ENCODE measurements around the gene EVA1C. TPM values are rescaled to one million over a fixed set of nuclear protein-coding genes. Genes with fewer than 3 reads are reported as not detected.

EVA1C gene, protein sequence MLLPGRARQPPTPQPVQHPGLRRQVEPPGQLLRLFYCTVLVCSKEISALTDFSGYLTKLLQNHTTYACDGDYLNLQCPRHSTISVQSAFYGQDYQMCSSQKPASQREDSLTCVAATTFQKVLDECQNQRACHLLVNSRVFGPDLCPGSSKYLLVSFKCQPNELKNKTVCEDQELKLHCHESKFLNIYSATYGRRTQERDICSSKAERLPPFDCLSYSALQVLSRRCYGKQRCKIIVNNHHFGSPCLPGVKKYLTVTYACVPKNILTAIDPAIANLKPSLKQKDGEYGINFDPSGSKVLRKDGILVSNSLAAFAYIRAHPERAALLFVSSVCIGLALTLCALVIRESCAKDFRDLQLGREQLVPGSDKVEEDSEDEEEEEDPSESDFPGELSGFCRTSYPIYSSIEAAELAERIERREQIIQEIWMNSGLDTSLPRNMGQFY
- total RNA-seq, result 5.5 and 7.8 TPM in 2 replicates

DNA sequence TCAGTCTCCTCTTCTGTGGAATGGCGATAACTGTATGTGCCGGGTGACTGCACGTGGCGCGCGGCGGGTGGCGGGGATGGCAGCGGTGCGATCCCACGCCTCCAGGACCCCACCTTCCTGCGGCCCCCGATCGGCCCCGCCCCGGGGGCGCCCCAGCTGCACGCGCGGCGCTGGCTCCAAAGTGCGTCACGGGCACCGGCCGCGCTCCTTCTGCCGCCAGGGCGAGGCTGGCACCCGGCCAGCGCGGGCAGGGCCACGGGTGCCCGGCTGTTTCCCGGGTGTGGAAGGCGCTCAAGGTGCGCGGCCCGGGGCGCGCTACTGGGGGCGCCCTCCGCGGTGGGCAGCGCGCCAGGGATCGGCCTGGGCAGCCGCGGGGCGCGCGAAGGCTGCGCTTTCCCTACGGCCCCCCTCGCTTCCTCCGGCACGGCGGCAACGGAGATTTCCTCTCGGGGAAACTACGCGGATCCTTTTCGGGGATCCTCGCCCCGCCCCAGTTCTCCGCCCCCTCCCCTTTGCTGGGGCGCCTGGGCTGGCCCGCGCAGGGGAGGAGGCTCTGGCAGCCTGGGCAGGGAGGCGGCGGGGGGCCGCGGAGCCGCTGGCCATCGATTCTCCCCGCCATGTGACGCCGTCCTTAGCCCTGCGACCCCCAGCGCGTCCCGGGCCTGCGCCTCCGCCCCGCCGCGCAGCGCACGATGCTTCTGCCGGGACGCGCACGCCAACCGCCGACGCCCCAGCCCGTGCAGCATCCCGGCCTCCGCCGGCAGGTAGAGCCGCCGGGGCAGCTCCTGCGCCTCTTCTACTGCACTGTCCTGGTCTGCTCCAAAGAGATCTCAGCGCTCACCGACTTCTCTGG is at the start of gene EVA1C:
EVA1C (plus strand) TSS at position 545 of the 853 bp plus-strand sequence; CDS start at position 693, 148 bp downstream.

DNA sequence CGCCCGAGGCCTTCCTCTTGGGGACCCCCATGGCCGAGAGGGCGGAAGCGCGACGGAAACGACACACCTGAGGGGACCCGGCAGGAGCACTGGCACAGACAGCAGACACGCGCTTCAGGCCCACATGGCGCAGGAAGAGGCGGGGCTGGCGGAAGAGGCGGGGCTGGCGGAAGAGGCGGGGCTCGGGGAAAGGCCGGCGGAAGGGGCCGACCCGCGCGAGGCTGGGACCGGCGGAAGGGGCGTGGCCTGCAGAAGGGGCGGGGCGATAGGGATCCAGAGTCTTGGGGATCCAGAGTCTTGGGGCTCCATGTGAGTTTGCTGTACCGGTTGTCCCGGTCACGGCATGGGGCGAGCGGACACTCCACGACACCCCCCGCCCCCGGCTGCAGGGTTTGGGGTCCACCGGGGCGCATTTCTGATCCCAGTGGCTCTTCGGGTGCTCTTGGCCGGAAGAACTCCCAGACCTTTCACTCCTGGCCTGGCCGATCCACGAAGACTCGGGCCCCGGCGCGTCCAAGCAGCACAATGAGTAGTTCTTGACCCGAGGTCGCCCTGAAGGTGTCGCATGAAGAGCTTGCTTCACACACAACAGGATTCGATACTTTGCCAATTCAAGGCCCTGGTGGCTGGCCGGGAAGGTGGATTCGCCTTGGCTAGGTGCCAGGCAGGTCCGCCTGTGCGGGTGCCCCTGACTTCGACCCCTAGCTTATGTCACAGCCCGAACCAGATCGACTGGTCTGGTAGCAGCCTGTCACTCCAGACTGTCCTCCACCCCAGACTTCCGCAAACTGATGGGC is 19.4 kb upstream of the EVA1C start, which contains the start of gene URB1:
URB1 (minus strand) TSS at position 133 of the 797 bp plus-strand sequence; CDS start at position 31, 102 bp downstream.

Small RNA genes lying within 50 kb of the gene (small RNA-seq; reads per million reads assigned to genes)
- gene RF00438 (not detected), gene RNA5SP490 (not detected), gene SNORA80A (129 reads per million, percentile 98 among the genes with 10 or more reads in this experiment)

Other genes starting within 250 kb of the EVA1C start
- 5.5 and 7.5 TPM in 2 replicates for gene MIS18A, start 133.7 kb upstream of the EVA1C start, total RNA-seq
- gene MRAP, start 113.9 kb upstream of the EVA1C start, total RNA-seq, result not detected in 2 replicates
- 19.7 and 24.6 TPM in 2 replicates for gene URB1, start 19.7 kb upstream of the EVA1C start, total RNA-seq
- gene TCP10L, start 172.8 kb downstream of the EVA1C start, total RNA-seq, result 0.22 and 0.39 TPM in 2 replicates
- gene CFAP298, start 199.7 kb downstream of the EVA1C start, total RNA-seq, result 16.7 and 17.1 TPM in 2 replicates